Fibroblast of lung (primary cell): Measurements from ENCODE around the gene APCDD1L. TPM values are rescaled to one million over a fixed set of nuclear protein-coding genes. Genes with fewer than 3 reads are reported as not detected.

Source experiments
- DNase-seq, 2 donors: peaks; one replicate each; pipeline versions ENCODE4 v3.0.0 to v3.0.0-alpha.2; 2010; ENCODE audit warnings: low read depth in 2 of 2
- H2AFZ ChIP-seq: 2 replicates; pipeline ENCODE4 v1.5.1; 2012; ENCODE audit warnings: low read length, control low read depth, inconsistent platforms
- H3K27ac ChIP-seq: 2 replicates; pipeline ENCODE4 v1.5.1; 2011; ENCODE audit warnings: low read length, control low read depth; ENCODE audit not compliant: insufficient read depth
- H3K27me3 ChIP-seq: 2 replicates; pipeline ENCODE4 v1.5.1; 2011; ENCODE audit warnings: mild to moderate bottlenecking, low read length; ENCODE audit not compliant: control insufficient read depth, insufficient read depth
- H3K36me3 ChIP-seq: 2 replicates; pipeline ENCODE4 v1.5.1; 2011; ENCODE audit warnings: low read length; ENCODE audit not compliant: control insufficient read depth, insufficient read depth
- H3K4me1 ChIP-seq: 2 replicates; pipeline ENCODE4 v1.5.1; 2011; ENCODE audit warnings: low read length; ENCODE audit not compliant: control insufficient read depth, insufficient read depth; ENCODE audit errors: extremely low read depth
- H3K4me2 ChIP-seq: 2 replicates; pipeline ENCODE4 v1.5.1; 2011; ENCODE audit warnings: low read length, control low read depth; ENCODE audit not compliant: insufficient read depth; ENCODE audit errors: extremely low read depth
- H3K4me3 ChIP-seq, 4 experiments: fragments of 200-600 bp in 1 of 4; sonication (generic) in 1 of 4; replicated peaks in 1 of 4; 2 replicates each; pipeline ENCODE4 v1.5.1; 2011 to 2016; ENCODE audit warnings: low read length in 4 of 4, low read depth in 3 of 4, mild to moderate bottlenecking in 3 of 4, control low read depth in 2 of 4, inconsistent platforms in 1 of 4, mixed read lengths in 1 of 4; ENCODE audit not compliant: insufficient read depth in 1 of 4; ENCODE audit errors: control extremely low read depth in 1 of 4
- H3K79me2 ChIP-seq: 2 replicates; pipeline ENCODE4 v1.5.1; 2012; ENCODE audit warnings: mild to moderate bottlenecking, low read length, inconsistent platforms; ENCODE audit not compliant: control insufficient read depth, insufficient read depth
- H3K9ac ChIP-seq: 2 replicates; pipeline ENCODE4 v1.5.1; 2011; ENCODE audit warnings: mild to moderate bottlenecking, low read length, control low read depth; ENCODE audit not compliant: insufficient read depth
- H3K9me3 ChIP-seq: 2 replicates; pipeline ENCODE4 v1.5.1; 2012; ENCODE audit warnings: low read depth, low read length; ENCODE audit not compliant: control insufficient read depth, insufficient read depth
- H4K20me1 ChIP-seq: 2 replicates; pipeline ENCODE4 v1.5.1; 2011; ENCODE audit warnings: low read length; ENCODE audit not compliant: control insufficient read depth, insufficient read depth; ENCODE audit errors: extremely low read depth
- EZH2 ChIP-seq: IDR thresholded peaks from 2 replicates; pipeline ENCODE4 v1.5.1; 2012; ENCODE audit warnings: low read length, control low read depth, mild to moderate bottlenecking; ENCODE audit errors: missing control alignments
- polyA plus RNA-seq, 2 donors: library from polyadenylated mRNA; depleted of rRNA in 1 of 2; stranded (reverse) in 1 of 2; unstranded in 1 of 2; fragments of >200 nt; gene quantifications; 2 replicates each; pipeline ENCODE4 v1.2.1, GENCODE V29; 2011 to 2012; ENCODE audit warnings: missing spikeins in 1 of 2
- total RNA-seq: library from RNA; depleted of rRNA; stranded (reverse); fragments of >200 nt; gene quantifications from 2 replicates; pipeline ENCODE4 v1.2.1, GENCODE V29; 2014
- TF ChIP-seq, protein P1 (sequence below), 2 donors: IDR thresholded peaks in 1 of 2; conservative IDR thresholded peaks in 1 of 2; 1 replicate in 1 of 2; 2 replicates in 1 of 2; pipeline ENCODE4 v1.5.1; 2011 to 2012; ENCODE audit warnings: low read length in 2 of 2, control low read depth in 1 of 2, inconsistent platforms in 1 of 2, low read depth in 1 of 2, mild to moderate bottlenecking in 1 of 2

APCDD1L gene
- total and polyA plus RNA-seq, 2 donors (not counting 1 experiment from before 2014, with no cell fraction given) = 0.18 to 0.99 TPM

- DNase-seq = no peak
- Histone ChIP-seq H3K9me3 (no peaks in the 10 kb centered on the region), H3K79me2 (peaks cover 47% of the 10 kb centered on the region), H2AFZ (no peak overlapping the region), H3K9ac (no peak overlapping the region), H3K4me1 (peaks cover 9% of the 10 kb centered on the region), H3K27ac (no peak overlapping the region), H3K4me3 (no peak overlapping the region), H4K20me1 (no peaks in the 10 kb centered on the region), H3K4me2 (no peak overlapping the region), H3K36me3 (peaks cover 5% of the 10 kb centered on the region), H3K27me3 (no peaks in the 10 kb centered on the region)
- no peak for TF ChIP-seq EZH2
- TF ChIP-seq, protein P1, sequence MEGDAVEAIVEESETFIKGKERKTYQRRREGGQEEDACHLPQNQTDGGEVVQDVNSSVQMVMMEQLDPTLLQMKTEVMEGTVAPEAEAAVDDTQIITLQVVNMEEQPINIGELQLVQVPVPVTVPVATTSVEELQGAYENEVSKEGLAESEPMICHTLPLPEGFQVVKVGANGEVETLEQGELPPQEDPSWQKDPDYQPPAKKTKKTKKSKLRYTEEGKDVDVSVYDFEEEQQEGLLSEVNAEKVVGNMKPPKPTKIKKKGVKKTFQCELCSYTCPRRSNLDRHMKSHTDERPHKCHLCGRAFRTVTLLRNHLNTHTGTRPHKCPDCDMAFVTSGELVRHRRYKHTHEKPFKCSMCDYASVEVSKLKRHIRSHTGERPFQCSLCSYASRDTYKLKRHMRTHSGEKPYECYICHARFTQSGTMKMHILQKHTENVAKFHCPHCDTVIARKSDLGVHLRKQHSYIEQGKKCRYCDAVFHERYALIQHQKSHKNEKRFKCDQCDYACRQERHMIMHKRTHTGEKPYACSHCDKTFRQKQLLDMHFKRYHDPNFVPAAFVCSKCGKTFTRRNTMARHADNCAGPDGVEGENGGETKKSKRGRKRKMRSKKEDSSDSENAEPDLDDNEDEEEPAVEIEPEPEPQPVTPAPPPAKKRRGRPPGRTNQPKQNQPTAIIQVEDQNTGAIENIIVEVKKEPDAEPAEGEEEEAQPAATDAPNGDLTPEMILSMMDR (conservative IDR thresholded peaks at IDR 0.05 in 1 of 2, IDR thresholded peaks at IDR 0.05 in 1 of 2; ENCODE audit: low read depth in 1 of 2, low read length in 2 of 2) = no peak
Measured at GRCh38 chr20:58436868-58437645, 78.1 kb downstream of the APCDD1L start.

DNA sequence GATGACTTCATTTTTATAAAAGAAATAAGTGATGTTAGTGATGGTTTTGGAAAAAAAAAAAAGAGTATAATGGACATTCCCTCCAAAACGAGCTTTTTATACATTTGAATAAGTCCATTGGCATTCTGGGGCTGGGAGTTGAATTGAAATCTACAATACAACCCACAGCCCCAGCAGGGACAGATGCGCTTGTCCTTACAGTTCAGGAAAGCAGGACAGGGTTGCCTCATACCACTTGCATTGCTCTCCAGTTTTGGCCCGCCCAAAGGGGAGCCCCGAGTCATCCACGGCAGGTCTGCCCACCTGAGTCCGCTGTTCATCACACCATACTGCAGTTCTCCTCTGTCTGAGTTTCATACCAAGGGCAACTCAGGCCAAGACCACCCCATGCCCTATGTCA is 80.0 kb downstream of the APCDD1L start:
- Histone ChIP-seq H3K36me3 (peaks cover 5% of the 10 kb centered on the region), H3K79me2 (peaks cover 57% of the 10 kb centered on the region), H3K27me3 (no peaks in the 10 kb centered on the region), H4K20me1 (no peaks in the 10 kb centered on the region), H3K9me3 (no peaks in the 10 kb centered on the region), H3K4me3 (no peak overlapping the region), H3K4me1 (peaks cover 13% of the 10 kb centered on the region), H3K4me2 (no peak overlapping the region), H3K9ac (no peak overlapping the region), H3K27ac (no peak overlapping the region), H2AFZ (no peak overlapping the region)
- TF ChIP-seq, protein P1 (conservative IDR thresholded peaks at IDR 0.05 in 1 of 2, IDR thresholded peaks at IDR 0.05 in 1 of 2; ENCODE audit: low read depth in 1 of 2, low read length in 2 of 2) = no peak
- no peak for TF ChIP-seq EZH2
- DNase-seq = no peak

DNA sequence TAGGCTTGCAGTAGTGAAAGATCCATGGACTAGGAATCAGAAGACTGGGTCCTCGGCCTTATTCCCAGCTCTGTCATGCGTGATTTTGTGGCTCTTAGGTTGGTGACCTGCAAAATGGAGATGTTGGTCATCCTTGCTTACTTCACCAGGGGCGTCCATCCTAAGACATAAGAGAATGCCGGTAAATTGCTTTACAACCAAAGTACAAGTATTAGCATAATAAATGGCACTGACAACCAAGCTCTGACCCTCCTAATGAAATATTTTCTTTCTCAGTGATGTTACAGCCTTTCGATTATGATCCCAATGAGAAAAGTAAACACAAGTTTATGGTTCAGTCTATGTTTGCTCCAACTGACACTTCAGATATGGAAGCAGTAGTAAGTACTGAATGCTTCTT is 80.9 kb downstream of the APCDD1L start:
- Histone ChIP-seq H3K4me1 (peaks cover 13% of the 10 kb centered on the region), H3K9me3 (no peaks in the 10 kb centered on the region), H3K36me3 (peaks cover 5% of the 10 kb centered on the region), H3K4me2 (no peak overlapping the region), H3K79me2 (peaks cover 57% of the 10 kb centered on the region), H3K4me3 (no peak overlapping the region), H3K27ac (no peak overlapping the region), H4K20me1 (no peaks in the 10 kb centered on the region), H3K9ac (no peak overlapping the region), H2AFZ (no peak overlapping the region), H3K27me3 (no peaks in the 10 kb centered on the region)
- no peak for TF ChIP-seq EZH2
- TF ChIP-seq, protein P1 (conservative IDR thresholded peaks at IDR 0.05 in 1 of 2, IDR thresholded peaks at IDR 0.05 in 1 of 2; ENCODE audit: low read depth in 1 of 2, low read length in 2 of 2) = no peak
- no peak for DNase-seq
